DOHH2 (cell line): ENCODE results near the gene CDC25B.

Experiments used
- EZH2phosphoT487 ChIP-seq: fragments of 200-600 bp; sonication (generic); IDR thresholded peaks from 2 replicates; pipeline ENCODE4 v1.6.1; 2017; ENCODE audit warnings: borderline replicate concordance, mild to moderate bottlenecking, antibody characterized with exemption, low read length, moderate library complexity, mixed read lengths
- TF ChIP-seq, protein P1 (sequence below): fragments of 200-600 bp; sonication (generic); IDR thresholded peaks from one replicate; pipeline ENCODE4 v1.5.1; 2014; ENCODE audit warnings: antibody characterized with exemption, mild to moderate bottlenecking, low read depth, low read length; ENCODE audit not compliant: poor library complexity, severe bottlenecking

DNA sequence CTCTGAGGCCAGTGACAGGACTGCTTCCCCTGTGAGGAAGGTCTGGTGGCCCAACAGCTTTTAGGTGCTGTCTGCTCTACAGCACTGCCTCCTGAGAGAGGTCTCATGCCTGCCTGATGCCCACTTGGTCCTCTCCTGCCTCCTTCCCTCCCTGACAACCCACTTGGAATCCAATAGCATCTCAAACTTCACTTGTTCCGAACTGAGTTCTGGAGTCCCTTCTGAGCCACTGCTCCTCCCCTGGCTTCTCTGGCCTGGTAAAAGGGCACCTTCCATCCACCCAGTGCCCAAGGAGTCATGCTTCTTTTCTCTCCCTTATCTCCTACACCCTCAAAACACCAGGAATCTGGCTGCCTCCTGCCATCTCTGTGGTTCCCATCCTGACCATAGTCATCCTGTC, 52.5 kb downstream of the CDC25B start:
- TF ChIP-seq, protein P1, sequence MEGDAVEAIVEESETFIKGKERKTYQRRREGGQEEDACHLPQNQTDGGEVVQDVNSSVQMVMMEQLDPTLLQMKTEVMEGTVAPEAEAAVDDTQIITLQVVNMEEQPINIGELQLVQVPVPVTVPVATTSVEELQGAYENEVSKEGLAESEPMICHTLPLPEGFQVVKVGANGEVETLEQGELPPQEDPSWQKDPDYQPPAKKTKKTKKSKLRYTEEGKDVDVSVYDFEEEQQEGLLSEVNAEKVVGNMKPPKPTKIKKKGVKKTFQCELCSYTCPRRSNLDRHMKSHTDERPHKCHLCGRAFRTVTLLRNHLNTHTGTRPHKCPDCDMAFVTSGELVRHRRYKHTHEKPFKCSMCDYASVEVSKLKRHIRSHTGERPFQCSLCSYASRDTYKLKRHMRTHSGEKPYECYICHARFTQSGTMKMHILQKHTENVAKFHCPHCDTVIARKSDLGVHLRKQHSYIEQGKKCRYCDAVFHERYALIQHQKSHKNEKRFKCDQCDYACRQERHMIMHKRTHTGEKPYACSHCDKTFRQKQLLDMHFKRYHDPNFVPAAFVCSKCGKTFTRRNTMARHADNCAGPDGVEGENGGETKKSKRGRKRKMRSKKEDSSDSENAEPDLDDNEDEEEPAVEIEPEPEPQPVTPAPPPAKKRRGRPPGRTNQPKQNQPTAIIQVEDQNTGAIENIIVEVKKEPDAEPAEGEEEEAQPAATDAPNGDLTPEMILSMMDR: no peak
- TF ChIP-seq EZH2phosphoT487: no peak
